ENCODE measurements around the gene DNAH3. TPM values are rescaled to one million over a fixed set of nuclear protein-coding genes. Genes with fewer than 3 reads are reported as not detected.

DNAH3 gene
- total RNA-seq, 1 experiment from 2014 or later = 0.15 TPM

GRCh38 chr16:20920799-20921198 lies 229.8 kb downstream of the DNAH3 start:
- Histone ChIP-seq H4K20me1 (ENCODE audit: insufficient read depth) (no peaks in the 10 kb centered on the region), H3K27ac (ENCODE audit: low read depth, low read length) (no peak overlapping the region), H3K9me3 (ENCODE audit: control insufficient read depth in 1 of 2, insufficient read depth in 1 of 2, low read depth in 1 of 2, low read length in 2 of 2) (no peaks in the 10 kb centered on the region), H3K9ac (ENCODE audit: low read length) (no peak overlapping the region), H3K9me2 (ENCODE audit: insufficient read depth) (no peaks in the 10 kb centered on the region), H3K4me1 (ENCODE audit: control insufficient read depth in 1 of 2, insufficient read depth in 2 of 2, low read length in 2 of 2) (peaks cover under 1% of the 10 kb centered on the region in 2 experiments; a peak in 3 of 4 replicates), H3K79me2 (ENCODE audit: insufficient read depth, low read length) (no peaks in the 10 kb centered on the region), H3K36me3 (ENCODE audit: control insufficient read depth in 1 of 2, insufficient read depth in 2 of 2, low read length in 2 of 2) (0 out of 4 replicates have a peak, but pooled peaks cover 0 to 3% of the 10 kb centered on the region in 2 experiments), H3K4me3 (replicated peaks in 1 of 2; ENCODE audit: low read depth in 1 of 2, low read length in 2 of 2) (no peak overlapping the region), H2AFZ (ENCODE audit: low read depth, low read length, poor library complexity, severe bottlenecking) (no peak overlapping the region), H3K27me3 (ENCODE audit: insufficient read depth, low read length) (no peaks in the 10 kb centered on the region), H3K4me2 (ENCODE audit: low read length) (no peak overlapping the region)
- ATAC-seq = no peak
- ChIA-PET CTCF (no interaction called here), RAD21 (ENCODE audit: low non-redundant PET in 1 of 2, low total read pairs in 2 of 2, uncharacterized antibody in 2 of 2, unreplicated experiment in 2 of 2) (no interaction called here), POLR2A (no interaction called here)
- intact Hi-C loops (cut with micrococcal nuclease) = no loop called here
- no peak for DNase-seq (ENCODE audit: low read depth, low spot score)
- BruUV-seq (replicated peaks) = no TSS peak
- no peak for TF ChIP-seq EZH2phosphoT487 (IDR thresholded peaks at IDR 0.05; ENCODE audit: borderline replicate concordance)
- TF ChIP-seq CBX3 (IDR thresholded peaks at IDR 0.05; ENCODE audit: low read depth) = no peak
- no peak for TF ChIP-seq POLR2A (IDR thresholded peaks at IDR 0.05; ENCODE audit: borderline replicate concordance, extremely low read depth, insufficient read depth, insufficient read length)
- TF ChIP-seq FOSL1 (IDR thresholded peaks at IDR 0.05; ENCODE audit: low read depth) = no peak
- TF ChIP-seq ZFX (IDR thresholded peaks at IDR 0.05) = no peak
- TF ChIP-seq ELF1 (IDR thresholded peaks at IDR 0.05; ENCODE audit: borderline replicate concordance, low read depth) = no peak
- no peak for TF ChIP-seq SRF (IDR thresholded peaks at IDR 0.05; ENCODE audit: low read depth)
- TF ChIP-seq TCF7L2 (IDR thresholded peaks at IDR 0.05; ENCODE audit: borderline replicate concordance, extremely low read depth, insufficient read depth, insufficient read length) = no peak

GRCh38 chr16:20920091-20920490 lies 230.6 kb downstream of the DNAH3 start:
- H3K4me3 ChIP-seq (replicated peaks in 1 of 2; ENCODE audit: low read depth in 1 of 2, low read length in 2 of 2) = no peak overlapping the region
- BruUV-seq (replicated peaks) = no TSS peak
- no peaks in the 10 kb centered on the region for H3K27me3 ChIP-seq (ENCODE audit: insufficient read depth, low read length)
- RAD21 ChIA-PET (ENCODE audit: low non-redundant PET in 1 of 2, low total read pairs in 2 of 2, uncharacterized antibody in 2 of 2, unreplicated experiment in 2 of 2) = no interaction called here
- H2AFZ ChIP-seq (ENCODE audit: low read depth, low read length, poor library complexity, severe bottlenecking) = no peak overlapping the region
- no peaks in the 10 kb centered on the region for H3K9me3 ChIP-seq (ENCODE audit: control insufficient read depth in 1 of 2, insufficient read depth in 1 of 2, low read depth in 1 of 2, low read length in 2 of 2)
- H3K4me1 ChIP-seq (ENCODE audit: control insufficient read depth in 1 of 2, insufficient read depth in 2 of 2, low read length in 2 of 2) = peaks cover 5 to 6% of the 10 kb centered on the region in 2 experiments; a peak in 3 of 4 replicates
- no peak for TF ChIP-seq ELF1 (IDR thresholded peaks at IDR 0.05; ENCODE audit: borderline replicate concordance, low read depth)
- no peak overlapping the region for H3K4me2 ChIP-seq (ENCODE audit: low read length)
- 0 out of 4 replicates have a peak, but pooled peaks cover 0 to 3% of the 10 kb centered on the region in 2 experiments for H3K36me3 ChIP-seq (ENCODE audit: control insufficient read depth in 1 of 2, insufficient read depth in 2 of 2, low read length in 2 of 2)
- CTCF ChIA-PET = interaction anchor here (0.9 kb wide), 1 partner anchor 20 kb away, joined by 5 read pairs; the partner anchor contains the start of genes DCUN1D3 and LYRM1
- no peak overlapping the region for H3K27ac ChIP-seq (ENCODE audit: low read depth, low read length)
- DNase-seq (ENCODE audit: low read depth, low spot score) (no peak), ATAC-seq (no peak)
- no peaks in the 10 kb centered on the region for H3K79me2 ChIP-seq (ENCODE audit: insufficient read depth, low read length)
- no peaks in the 10 kb centered on the region for H3K9me2 ChIP-seq (ENCODE audit: insufficient read depth)
- no peak overlapping the region for H3K9ac ChIP-seq (ENCODE audit: low read length)
- intact Hi-C loops (cut with micrococcal nuclease) = no loop called here
- POLR2A ChIA-PET = interaction anchor here (0.8 kb wide), 1 partner anchor 11 kb away, joined by 3 read pairs; no protein-coding TSS in a partner anchor
- H4K20me1 ChIP-seq (ENCODE audit: insufficient read depth) = no peaks in the 10 kb centered on the region
